ENCODE results near the gene SNED1. TPM values are rescaled to one million over a fixed set of nuclear protein-coding genes. Genes with fewer than 3 reads are reported as not detected.

The SNED1 gene
- total RNA-seq, 1 donor from 2014 or later, result 0.26 TPM

- TF ChIP-seq CTCF (IDR thresholded peaks at IDR 0.05; ENCODE audit: insufficient read depth, low read length, severe bottlenecking), result no peak
- DNase-seq (ENCODE audit: low read depth) (no peak), FAIRE-seq (peak; percentile 60)
- H3K4me3 ChIP-seq (ENCODE audit: low read depth, low read length), result no peak overlapping the region
- no peaks in the 10 kb centered on the region for H3K36me3 ChIP-seq (ENCODE audit: control insufficient read depth, insufficient read depth, low read length)
- H3K27me3 ChIP-seq (ENCODE audit: control insufficient read depth, insufficient read depth, low read length), result no peaks in the 10 kb centered on the region
Measured at GRCh38 chr2:241108271-241109209, 110.1 kb downstream of the SNED1 start.

- Histone ChIP-seq H3K4me3 (ENCODE audit: low read depth, low read length) (no peak overlapping the region), H3K36me3 (ENCODE audit: control insufficient read depth, insufficient read depth, low read length) (no peaks in the 10 kb centered on the region), H3K27me3 (ENCODE audit: control insufficient read depth, insufficient read depth, low read length) (no peaks in the 10 kb centered on the region)
- no peak for FAIRE-seq
- no peak for TF ChIP-seq CTCF (IDR thresholded peaks at IDR 0.05; ENCODE audit: insufficient read depth, low read length, severe bottlenecking)
- no peak for DNase-seq (ENCODE audit: low read depth)
Measured at GRCh38 chr2:241109210-241110088, 111.0 kb downstream of the SNED1 start.

- H3K4me3 ChIP-seq (ENCODE audit: low read depth, low read length), result no peak overlapping the region
- TF ChIP-seq CTCF (IDR thresholded peaks at IDR 0.05; ENCODE audit: insufficient read depth, low read length, severe bottlenecking), result no peak
- no peak for FAIRE-seq
- no peaks in the 10 kb centered on the region for H3K36me3 ChIP-seq (ENCODE audit: control insufficient read depth, insufficient read depth, low read length)
- H3K27me3 ChIP-seq (ENCODE audit: control insufficient read depth, insufficient read depth, low read length), result no peaks in the 10 kb centered on the region
- no peak for DNase-seq (ENCODE audit: low read depth)
Measured at GRCh38 chr2:241110089-241110606, 111.7 kb downstream of the SNED1 start.

- FAIRE-seq (peak; percentile 36), DNase-seq (ENCODE audit: low read depth) (no peak)
- H3K36me3 ChIP-seq (ENCODE audit: control insufficient read depth, insufficient read depth, low read length), result no peaks in the 10 kb centered on the region
- no peak overlapping the region for H3K4me3 ChIP-seq (ENCODE audit: low read depth, low read length)
- H3K27me3 ChIP-seq (ENCODE audit: control insufficient read depth, insufficient read depth, low read length), result no peaks in the 10 kb centered on the region
- no peak for TF ChIP-seq CTCF (IDR thresholded peaks at IDR 0.05; ENCODE audit: insufficient read depth, low read length, severe bottlenecking)
Measured at GRCh38 chr2:241110607-241111439, 112.4 kb downstream of the SNED1 start.

- no peak for DNase-seq (ENCODE audit: low read depth)
- no peaks in the 10 kb centered on the region for H3K36me3 ChIP-seq (ENCODE audit: control insufficient read depth, insufficient read depth, low read length)
- H3K27me3 ChIP-seq (ENCODE audit: control insufficient read depth, insufficient read depth, low read length), result no peaks in the 10 kb centered on the region
- FAIRE-seq, result no peak
- TF ChIP-seq CTCF (IDR thresholded peaks at IDR 0.05; ENCODE audit: insufficient read depth, low read length, severe bottlenecking), result no peak
- no peak overlapping the region for H3K4me3 ChIP-seq (ENCODE audit: low read depth, low read length)
Measured at GRCh38 chr2:241111440-241111805, 113.0 kb downstream of the SNED1 start.
